GM04504 (cell line): Measurements from ENCODE around the gene VARS2.

Experiments
- DNase-seq: peaks from one replicate; pipeline ENCODE4 v3.0.0-alpha.2; 2012; ENCODE audit warnings: low read depth

The VARS2 gene

DNA sequence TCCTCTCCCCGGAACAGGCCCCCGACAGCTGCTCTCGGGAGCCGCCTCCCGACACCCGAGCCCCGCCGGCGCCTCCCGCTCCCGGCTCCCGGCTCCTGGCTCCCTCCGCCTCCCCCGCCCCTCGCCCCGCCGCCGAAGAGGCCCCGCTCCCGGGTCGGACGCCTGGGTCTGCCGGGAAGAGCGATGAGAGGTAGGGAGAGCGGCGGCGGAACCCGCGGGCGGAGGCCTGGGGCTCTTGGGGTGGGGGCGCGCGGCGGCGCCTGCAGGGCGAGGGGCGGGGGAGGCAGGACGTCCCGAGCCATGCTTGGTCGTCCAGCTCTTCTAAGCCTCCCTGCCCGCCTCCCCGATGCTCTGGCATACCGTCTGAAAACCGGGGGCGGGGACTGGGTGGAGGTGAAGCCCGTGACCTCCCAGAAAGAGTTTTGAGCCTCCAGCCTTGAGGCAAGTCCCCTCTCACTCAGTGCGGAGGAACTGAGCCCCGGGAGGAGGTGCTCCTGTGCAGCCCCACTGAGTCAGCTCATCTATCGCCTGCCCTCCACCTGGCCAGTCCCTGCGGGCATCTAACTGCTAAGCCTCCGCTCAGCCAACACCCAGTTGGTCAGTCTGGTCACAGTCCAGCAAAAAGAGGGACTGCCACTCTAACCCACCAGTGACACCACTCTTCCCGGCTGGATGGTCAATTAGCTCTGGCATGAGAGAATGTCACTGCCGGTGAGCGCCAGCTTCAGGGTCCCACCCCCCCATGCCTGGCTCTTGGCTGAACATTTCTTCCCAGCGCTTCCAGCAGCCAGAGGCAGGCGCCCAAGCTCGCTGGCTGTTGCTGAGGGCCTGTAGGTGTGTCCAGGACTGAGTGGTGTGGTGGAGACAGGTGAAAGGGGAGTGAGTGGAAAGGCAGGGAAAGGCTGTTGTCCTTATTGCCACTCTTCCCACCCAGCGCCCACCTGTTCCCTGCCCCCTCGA, 29.2 kb upstream of the VARS2 start:
- no peak for DNase-seq

DNA sequence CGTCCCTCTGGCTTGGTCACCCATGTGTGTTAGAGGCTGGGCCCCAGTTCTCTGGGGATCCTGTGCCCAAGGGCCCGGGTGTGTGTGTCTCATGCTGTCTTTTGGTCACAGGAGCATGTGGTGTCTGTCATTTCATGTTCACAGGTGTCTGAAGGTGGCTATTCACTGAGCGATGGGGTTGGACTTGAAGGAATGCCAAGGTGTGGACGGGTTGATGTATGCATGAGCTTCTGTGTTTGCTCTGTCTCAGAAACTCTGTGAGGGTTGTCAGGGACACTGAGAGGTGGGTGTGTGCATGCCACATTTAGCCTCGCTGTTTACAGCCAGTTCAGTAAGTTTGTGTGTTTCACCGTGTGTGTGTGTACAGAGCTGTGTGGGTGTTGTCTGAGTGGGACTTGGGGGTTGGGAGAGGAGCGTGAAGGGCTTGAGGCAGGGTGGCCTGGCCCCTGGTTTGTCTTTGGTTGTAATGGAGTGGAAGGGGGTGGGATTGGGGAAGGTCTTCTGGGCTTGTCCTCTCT, 28.5 kb upstream of the VARS2 start:
- no peak for DNase-seq

DNA sequence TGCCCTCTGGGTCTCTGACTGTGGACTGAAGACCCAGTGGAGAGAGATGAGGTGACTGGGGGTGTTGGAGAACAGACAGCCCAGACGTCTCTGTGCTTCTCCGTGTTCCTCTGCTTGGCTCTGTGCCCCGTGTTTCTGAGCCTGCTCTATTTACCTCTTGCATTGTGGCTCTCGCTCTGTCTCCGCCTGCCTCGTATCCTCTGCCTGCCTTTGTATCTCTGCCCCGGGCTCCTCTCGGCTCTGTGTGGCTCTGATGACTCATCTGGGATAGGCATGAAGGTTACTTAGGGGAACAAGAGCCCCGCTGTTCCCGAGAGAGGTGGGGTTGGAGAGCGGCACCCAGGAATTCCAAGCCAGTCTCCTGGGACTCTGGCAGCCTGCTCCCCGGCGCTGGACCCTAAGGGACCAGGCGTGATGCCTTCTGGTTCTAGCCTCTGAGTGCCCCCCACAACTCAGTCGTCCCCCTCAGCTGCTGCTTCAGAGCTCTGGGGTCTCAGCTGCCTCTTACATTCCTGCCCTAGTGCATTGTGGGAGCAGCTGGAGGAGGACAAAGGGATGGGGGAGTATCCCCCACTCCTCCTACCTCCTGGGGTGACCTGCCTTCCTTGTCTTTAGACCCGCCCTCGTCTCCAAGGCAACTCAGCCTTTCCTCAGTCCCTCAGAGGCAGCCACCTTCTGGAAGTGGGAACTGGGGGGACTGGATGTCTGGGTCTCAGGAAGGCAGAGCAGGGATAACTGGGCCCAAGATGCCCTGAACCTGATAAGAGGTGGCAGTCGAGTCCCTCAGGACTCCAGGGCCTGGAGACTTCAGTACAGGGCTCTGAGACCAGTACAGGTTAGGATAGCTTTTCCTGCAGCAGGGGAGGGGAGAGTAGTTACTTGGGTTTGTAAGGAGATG, 27.8 kb upstream of the VARS2 start:
- peak; percentile 63 for DNase-seq

DNA sequence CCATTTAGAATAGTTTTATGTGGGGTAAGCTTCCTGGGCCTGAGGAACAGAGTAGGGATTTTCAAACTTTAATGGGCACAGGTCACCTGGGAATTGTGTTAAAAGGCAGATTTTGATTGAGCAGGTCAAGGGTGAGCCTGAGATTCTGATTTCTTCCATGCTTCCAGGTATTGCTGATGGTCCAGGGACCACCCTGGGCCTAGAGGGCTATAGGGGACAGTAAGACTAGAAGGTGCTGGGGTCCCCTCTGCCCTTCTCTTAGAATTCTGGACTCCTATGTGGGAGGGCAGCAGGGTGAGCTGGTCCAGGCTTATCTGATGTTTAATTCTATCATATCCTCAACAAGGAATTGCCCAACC, 27.2 kb upstream of the VARS2 start:
- no peak for DNase-seq

DNA sequence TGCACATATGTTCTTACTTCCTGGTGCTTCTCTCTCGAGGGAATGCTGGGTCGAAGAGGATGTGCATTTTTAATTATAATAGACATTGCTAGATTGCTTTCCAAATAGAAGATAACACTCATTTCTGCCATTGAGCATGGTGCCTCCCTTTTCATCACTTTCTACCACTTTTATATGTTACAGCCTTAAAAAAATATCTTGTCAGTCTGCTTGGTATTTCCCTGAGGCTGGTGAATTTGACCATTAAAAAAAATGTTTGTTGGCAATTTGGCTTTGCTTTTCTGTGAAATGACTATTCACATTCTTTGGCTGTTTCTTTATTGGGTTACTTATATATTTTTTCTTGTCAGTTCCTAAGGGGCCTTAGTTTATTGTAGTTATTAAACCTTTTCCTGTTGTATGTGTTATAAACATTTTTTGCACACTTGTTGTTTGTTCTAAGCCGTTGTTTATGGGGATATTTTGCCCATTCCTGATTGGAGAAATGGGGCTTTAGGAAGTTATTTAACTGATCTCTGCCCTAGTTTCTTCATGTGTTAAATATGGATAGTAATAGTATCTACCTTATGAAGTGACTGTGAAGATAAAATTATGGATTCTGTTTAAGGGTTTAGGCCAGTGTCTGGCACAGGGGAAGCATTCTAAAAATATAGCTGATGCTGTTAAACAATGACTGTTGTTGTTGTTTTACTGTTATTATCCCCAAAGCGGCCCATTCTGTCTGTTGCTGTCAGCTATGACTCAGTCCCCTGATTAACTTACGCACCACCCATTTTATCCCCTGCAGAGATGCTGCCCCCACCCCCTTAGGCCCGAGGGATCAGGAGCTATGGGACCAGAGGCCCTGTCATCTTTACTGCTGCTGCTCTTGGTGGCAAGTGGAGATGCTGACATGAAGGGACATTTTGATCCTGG, 25.9 kb upstream of the VARS2 start:
- DNase-seq: no peak

DNA sequence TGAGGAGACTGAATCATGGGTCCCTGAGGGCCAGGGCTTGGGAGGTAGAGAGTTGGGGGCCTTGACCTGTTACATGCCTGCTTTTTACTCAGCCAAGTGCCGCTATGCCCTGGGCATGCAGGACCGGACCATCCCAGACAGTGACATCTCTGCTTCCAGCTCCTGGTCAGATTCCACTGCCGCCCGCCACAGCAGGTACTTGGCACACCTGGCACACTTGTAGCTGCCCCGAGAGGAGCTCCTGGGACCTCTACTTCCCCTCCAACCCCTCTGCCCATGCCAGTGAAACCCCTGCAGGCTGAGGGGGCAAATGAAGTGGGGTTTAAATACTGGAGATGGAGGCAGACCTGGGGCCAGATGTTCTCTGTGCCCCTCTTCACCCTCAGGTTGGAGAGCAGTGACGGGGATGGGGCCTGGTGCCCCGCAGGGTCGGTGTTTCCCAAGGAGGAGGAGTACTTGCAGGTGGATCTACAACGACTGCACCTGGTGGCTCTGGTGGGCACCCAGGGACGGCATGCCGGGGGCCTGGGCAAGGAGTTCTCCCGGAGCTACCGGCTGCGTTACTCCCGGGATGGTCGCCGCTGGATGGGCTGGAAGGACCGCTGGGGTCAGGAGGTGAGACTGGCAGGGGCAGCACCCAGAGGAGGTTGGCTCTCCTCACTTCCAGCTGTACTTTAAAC, 25.1 kb upstream of the VARS2 start:
- no peak for DNase-seq

DNA sequence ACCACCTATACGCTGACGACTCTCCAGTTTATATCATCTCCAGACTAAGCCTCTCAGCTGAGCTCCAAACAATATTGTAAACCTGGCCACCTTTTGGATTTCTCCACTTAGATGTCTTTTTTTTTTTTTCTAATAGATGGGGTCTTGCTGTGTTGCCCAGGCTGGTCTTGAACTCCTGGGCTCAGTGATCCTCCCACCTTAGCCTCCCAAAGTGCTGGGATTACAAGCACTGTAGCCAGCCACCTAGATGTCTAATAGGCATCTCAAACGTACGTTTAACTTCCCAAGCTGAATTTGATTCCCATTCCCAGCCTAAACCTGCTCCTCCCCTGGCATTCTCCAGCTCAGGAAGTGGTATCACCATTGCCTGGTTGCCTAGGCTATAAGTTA, 24.5 kb upstream of the VARS2 start:
- DNase-seq: no peak

DNA sequence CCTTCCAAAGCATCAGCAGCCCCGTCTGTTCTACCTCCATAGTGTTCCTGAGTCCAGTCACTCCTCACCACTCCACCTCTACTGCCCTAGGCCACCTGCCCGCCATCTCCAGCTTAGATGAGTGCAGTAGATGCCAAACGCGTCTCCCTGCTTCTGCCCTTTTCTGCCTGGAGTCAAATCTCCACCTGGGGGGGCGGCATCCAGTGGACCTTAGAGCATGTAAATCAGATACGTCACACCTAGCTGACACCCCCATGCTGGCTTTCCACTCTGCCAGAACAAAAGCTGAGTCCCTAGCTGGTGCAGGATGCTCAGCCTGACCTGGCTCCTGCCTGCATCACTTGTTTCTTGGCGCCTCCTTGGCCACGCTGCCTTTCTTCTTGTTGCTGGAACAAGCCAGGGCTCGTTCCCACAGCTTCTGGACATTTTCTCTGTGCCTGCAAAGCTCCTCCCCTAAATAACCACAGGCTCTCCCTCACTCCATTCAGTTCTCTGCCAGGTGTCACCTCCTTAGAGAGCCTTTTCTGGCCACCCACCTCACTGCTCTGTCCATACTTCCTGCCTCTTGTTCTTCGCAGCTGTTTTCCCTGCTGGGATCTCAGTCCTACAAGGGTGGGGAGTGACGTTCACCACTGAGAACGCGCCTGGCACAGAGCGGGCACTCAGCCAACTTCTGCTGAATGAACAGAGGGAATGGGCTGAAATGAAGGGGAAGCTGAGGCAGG, 24.0 kb upstream of the VARS2 start:
- DNase-seq: no peak

DNA sequence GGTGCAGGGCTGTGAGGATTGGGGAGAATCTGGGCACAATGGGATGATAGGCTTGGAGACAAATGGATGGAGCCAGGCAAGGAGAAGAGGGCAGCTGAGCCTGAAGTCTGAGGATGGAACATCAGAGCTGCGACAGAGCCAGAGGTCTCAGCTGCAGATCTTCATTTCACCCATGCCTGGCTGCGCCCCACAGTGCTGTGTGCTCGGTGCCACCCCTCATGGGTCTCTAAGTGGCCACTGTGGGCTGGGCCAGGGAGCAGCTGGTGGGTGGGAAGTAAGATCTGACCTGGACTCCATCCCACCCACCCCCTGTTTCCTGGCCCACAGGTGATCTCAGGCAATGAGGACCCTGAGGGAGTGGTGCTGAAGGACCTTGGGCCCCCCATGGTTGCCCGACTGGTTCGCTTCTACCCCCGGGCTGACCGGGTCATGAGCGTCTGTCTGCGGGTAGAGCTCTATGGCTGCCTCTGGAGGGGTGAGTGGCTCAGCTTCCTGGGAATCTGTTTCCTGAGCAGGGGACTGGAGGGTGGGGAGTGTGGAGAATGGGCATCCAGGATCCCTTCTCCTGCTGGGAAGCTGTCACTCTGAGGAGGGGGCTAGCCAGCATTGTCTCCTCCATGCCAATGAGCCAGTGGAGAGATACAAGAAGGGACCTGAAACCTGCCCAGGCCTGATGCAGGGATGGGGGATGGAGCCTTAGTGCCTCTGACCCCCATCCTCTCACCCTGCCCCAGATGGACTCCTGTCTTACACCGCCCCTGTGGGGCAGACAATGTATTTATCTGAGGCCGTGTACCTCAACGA, 23.2 kb upstream of the VARS2 start:
- no peak for DNase-seq

DNA sequence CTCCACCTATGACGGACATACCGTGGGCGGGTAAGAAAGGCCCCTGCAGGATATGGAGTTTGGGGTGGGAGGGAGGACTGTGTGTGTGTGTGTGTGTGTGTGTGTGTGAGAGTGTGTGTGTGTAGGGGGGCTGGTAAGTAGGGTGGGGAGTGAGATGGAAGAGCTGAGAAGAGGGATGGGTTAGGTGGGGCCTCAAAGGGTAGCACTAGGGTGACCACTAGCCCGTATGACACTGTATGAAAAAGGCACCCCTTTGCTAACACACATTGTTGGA, 22.7 kb upstream of the VARS2 start:
- DNase-seq: no peak

DNA sequence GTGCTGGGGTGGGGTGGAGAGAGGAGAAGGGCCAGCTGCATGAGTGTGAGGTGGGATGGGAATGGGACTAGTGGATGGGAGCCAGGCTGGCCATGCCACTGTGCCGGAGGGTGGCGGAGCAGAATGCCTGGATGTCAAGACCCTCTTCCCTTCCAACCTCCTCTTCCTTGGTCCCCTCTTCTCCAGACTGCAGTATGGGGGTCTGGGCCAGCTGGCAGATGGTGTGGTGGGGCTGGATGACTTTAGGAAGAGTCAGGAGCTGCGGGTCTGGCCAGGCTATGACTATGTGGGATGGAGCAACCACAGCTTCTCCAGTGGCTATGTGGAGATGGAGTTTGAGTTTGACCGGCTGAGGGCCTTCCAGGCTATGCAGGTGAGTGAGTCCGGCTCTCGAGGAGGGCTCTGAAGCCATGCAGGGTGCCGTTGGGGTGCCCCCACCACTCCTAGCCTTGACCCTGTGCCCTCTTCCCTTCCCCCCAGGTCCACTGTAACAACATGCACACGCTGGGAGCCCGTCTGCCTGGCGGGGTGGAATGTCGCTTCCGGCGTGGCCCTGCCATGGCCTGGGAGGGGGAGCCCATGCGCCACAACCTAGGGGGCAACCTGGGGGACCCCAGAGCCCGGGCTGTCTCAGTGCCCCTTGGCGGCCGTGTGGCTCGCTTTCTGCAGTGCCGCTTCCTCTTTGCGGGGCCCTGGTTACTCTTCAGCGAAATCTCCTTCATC, 22.1 kb upstream of the VARS2 start:
- no peak for DNase-seq

DNA sequence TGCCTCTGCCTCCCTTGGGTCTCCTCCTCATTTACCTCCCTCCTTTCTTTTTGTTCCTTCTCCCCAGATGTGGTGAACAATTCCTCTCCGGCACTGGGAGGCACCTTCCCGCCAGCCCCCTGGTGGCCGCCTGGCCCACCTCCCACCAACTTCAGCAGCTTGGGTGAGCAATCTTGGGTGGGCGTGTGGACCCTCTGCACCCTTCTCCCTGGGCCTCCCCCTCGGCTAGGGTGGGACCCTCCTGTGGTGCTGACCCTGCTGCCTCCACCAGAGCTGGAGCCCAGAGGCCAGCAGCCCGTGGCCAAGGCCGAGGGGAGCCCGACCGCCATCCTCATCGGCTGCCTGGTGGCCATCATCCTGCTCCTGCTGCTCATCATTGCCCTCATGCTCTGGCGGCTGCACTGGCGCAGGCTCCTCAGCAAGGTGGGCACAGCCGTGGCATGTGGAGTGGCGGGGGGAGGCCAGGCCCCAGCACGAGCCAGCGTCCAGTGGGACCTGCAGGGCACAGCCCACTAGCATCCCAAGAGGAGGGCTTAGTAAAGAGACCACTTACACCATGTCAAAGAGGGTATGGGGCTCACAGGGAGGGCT, 20.9 kb upstream of the VARS2 start:
- DNase-seq: no peak

DNA sequence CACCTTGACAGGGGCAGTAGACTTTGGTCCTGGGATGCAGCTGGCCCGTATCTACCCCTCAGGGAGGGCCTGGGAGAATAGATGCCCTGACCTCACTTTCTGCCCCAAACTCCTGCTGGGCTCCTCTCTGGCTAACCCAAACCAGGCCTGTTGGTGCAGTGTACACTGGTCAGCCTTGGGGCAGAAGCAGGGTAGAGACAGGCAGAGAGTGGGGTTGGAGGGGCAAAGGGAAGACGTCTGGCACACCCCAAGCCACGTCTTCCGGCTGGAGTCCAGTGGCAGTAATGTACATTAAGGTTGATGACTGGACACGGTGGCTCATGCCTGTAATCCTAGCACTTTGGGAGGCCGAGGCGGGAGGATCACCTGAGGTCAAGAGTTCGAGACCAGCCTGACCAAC, 20.4 kb upstream of the VARS2 start:
- DNase-seq: no peak

DNA sequence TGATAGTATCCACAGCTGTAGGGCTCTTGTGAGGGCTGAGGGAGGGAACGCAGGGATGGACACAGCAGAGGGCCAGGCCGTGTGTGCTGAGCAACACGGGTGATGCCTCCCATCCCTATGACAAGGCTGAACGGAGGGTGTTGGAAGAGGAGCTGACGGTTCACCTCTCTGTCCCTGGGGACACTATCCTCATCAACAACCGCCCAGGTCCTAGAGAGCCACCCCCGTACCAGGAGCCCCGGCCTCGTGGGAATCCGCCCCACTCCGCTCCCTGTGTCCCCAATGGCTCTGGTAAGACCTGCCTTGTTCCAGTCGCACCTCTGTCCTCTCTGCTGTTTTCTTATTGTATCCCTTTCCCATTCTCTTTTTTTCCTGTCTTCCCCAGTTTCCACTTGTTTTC, 19.7 kb upstream of the VARS2 start:
- no peak for DNase-seq

DNA sequence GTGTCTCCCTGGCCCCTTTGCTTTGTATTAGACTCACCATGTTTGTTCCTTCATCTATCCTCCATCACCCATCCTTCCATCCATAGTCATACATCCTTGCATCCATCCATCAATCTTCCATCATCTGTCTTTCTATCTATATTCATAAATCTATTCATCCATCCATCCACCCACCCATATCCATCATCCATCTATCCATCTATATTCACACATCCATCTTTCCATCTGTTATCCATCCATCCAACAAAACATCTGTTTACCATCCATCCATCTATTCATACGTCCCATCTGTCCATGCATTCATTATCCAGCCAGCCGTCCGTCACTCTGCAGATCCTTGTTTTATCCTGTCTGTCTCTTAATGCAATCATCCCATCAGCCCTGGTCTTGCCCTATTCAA, 19.1 kb upstream of the VARS2 start:
- no peak for DNase-seq

DNA sequence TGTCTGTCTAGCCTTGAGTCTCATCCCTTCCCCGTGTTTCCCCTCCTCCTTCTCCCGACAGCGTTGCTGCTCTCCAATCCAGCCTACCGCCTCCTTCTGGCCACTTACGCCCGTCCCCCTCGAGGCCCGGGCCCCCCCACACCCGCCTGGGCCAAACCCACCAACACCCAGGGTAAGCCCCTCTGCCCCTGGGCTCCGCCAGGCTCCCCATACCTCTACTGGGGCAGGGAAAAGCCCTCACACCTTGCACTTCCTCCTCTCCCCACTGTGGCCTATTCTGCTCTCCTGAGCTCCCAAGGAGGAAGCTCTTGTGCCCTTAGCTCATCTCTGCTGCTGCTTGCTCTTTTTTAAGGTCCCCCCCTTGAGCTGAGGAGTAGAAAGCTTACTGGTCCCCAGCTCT, 18.7 kb upstream of the VARS2 start:
- no peak for DNase-seq

DNA sequence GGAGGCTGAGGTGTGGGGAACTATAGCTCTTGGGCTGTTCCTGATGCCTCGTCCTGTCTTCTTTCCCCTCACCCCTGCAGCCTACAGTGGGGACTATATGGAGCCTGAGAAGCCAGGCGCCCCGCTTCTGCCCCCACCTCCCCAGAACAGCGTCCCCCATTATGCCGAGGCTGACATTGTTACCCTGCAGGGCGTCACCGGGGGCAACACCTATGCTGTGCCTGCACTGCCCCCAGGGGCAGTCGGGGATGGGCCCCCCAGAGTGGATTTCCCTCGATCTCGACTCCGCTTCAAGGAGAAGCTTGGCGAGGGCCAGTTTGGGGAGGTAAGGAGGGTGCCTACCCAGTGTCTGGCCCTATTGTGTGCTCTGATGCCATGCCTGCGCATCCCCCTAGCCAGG, 17.5 kb upstream of the VARS2 start:
- no peak for DNase-seq

DNA sequence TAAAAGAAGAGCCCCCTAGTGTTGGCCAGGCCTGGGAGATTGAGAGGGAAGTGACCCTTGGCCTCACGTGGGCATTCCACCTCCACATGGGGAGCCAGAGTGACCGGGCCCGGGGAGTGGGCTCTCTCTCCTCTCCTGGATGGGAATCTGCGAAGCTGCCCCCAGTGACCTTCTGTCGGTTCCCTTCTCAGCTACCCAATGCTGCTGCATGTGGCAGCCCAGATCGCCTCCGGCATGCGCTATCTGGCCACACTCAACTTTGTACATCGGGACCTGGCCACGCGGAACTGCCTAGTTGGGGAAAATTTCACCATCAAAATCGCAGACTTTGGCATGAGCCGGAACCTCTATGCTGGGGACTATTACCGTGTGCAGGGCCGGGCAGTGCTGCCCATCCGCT, 16.2 kb upstream of the VARS2 start:
- DNase-seq: no peak
